ENCODE measurements around the gene ODF4. TPM values are rescaled to one million over a fixed set of nuclear protein-coding genes. Genes with fewer than 3 reads are reported as not detected.
A peak's percentile ranks its signal among the peaks of the same experiment; 100 is the strongest.

ODF4 gene
- total and polyA plus RNA-seq, 2 of the 13 experiments (the other 11 are each of a cell fraction or from before 2014, with no cell fraction given) = not detected

DNA sequence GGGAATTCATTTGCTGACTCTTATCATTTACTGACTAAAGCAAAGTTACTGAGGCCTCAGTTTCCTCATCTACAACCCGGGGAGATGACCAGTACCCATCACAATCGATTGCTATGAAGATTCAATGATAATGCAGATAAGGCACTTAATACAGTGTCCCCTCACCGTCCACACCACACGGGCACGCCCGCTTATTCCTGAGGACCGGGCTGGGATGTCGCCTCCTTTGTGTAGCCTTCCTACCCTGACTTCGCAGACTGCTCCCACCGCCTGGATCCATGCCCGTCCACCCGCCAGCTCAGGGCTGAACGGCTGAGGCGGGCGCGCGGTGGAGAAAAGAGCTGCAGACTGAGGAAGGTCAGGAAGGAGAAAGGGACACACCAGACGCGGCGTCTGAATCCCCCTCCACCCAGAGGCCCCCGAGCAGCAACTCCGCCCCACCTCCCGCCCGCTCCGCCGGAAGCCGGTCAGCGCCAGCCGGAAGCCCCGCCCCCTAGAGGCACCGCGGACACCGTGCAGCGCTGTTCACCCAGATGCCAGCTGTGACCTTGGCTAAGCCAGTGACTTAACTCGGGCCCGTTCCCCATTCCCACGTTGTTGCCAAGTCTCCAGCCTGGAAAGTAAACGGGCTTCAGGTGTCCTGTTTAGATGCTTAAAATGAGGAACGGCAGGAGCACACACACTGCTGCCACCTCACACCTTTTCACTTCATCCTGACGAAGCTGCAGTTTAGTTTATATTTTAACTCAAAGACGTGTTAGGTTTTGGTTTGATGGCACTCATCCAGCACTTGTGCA lies 36.8 kb downstream of the ODF4 start, which contains the start of gene KRABD2 (continued):
- TF ChIP-seq ZNF337 (CRISPR knock-in tag; IDR thresholded peaks at IDR 0.05; ENCODE audit: borderline replicate concordance, low read depth) (peak; percentile 66; the same call in 1 of the 2 replicates), PHF8 (CRISPR knock-in tag; IDR thresholded peaks at IDR 0.05) (peak; percentile 85), ZNF124 (CRISPR knock-in tag; IDR thresholded peaks at IDR 0.05) (peak; percentile 75; the same call in 1 of the 2 replicates), U2AF2 (IDR thresholded peaks at IDR 0.05; ENCODE audit: low read depth, low read length) (no peak), SP140L (CRISPR knock-in tag; IDR thresholded peaks at IDR 0.05; ENCODE audit: borderline replicate concordance) (no peak), ZBTB20 (CRISPR knock-in tag; IDR thresholded peaks at IDR 0.05; ENCODE audit: borderline replicate concordance, low read depth) (0 out of 2 replicates have a peak, but pooled peaks have one; percentile 35), NFKB2 (CRISPR knock-in tag; IDR thresholded peaks at IDR 0.05; ENCODE audit: borderline replicate concordance) (peak; percentile 92), ZNF282 (IDR thresholded peaks at IDR 0.05; ENCODE audit: partially characterized antibody) (no peak), MAFF (IDR thresholded peaks at IDR 0.05; ENCODE audit: low read depth, low read length) (no peak), MAZ (IDR thresholded peaks at IDR 0.05; ENCODE audit: borderline replicate concordance, low read depth, low read length) (peak; percentile 86; the same call in 1 of the 2 replicates), MAZ (CRISPR knock-in tag; IDR thresholded peaks at IDR 0.05; ENCODE audit: low read depth) (peak; percentile 66)
- TF ChIP-seq, protein P1, sequence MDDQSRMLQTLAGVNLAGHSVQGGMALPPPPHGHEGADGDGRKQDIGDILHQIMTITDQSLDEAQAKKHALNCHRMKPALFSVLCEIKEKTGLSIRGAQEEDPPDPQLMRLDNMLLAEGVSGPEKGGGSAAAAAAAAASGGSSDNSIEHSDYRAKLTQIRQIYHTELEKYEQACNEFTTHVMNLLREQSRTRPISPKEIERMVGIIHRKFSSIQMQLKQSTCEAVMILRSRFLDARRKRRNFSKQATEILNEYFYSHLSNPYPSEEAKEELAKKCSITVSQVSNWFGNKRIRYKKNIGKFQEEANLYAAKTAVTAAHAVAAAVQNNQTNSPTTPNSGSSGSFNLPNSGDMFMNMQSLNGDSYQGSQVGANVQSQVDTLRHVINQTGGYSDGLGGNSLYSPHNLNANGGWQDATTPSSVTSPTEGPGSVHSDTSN (CRISPR knock-in tag; IDR thresholded peaks at IDR 0.05; ENCODE audit: borderline replicate concordance) = no peak
- TF ChIP-seq, protein P2, sequence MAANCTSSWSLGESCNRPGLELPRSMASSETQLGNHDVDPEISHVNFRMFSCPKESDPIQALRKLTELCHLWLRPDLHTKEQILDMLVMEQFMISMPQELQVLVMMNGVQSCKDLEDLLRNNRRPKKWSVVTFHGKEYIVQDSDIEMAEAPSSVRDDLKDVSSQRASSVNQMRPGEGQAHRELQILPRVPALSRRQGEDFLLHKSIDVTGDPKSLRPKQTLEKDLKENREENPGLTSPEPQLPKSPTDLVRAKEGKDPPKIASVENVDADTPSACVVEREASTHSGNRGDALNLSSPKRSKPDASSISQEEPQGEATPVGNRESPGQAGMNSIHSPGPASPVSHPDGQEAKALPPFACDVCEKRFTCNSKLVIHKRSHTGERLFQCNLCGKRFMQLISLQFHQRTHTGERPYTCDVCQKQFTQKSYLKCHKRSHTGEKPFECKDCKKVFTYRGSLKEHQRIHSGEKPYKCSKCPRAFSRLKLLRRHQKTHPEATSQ (CRISPR knock-in tag; IDR thresholded peaks at IDR 0.05; ENCODE audit: borderline replicate concordance) = no peak
- TF ChIP-seq, protein P3, sequence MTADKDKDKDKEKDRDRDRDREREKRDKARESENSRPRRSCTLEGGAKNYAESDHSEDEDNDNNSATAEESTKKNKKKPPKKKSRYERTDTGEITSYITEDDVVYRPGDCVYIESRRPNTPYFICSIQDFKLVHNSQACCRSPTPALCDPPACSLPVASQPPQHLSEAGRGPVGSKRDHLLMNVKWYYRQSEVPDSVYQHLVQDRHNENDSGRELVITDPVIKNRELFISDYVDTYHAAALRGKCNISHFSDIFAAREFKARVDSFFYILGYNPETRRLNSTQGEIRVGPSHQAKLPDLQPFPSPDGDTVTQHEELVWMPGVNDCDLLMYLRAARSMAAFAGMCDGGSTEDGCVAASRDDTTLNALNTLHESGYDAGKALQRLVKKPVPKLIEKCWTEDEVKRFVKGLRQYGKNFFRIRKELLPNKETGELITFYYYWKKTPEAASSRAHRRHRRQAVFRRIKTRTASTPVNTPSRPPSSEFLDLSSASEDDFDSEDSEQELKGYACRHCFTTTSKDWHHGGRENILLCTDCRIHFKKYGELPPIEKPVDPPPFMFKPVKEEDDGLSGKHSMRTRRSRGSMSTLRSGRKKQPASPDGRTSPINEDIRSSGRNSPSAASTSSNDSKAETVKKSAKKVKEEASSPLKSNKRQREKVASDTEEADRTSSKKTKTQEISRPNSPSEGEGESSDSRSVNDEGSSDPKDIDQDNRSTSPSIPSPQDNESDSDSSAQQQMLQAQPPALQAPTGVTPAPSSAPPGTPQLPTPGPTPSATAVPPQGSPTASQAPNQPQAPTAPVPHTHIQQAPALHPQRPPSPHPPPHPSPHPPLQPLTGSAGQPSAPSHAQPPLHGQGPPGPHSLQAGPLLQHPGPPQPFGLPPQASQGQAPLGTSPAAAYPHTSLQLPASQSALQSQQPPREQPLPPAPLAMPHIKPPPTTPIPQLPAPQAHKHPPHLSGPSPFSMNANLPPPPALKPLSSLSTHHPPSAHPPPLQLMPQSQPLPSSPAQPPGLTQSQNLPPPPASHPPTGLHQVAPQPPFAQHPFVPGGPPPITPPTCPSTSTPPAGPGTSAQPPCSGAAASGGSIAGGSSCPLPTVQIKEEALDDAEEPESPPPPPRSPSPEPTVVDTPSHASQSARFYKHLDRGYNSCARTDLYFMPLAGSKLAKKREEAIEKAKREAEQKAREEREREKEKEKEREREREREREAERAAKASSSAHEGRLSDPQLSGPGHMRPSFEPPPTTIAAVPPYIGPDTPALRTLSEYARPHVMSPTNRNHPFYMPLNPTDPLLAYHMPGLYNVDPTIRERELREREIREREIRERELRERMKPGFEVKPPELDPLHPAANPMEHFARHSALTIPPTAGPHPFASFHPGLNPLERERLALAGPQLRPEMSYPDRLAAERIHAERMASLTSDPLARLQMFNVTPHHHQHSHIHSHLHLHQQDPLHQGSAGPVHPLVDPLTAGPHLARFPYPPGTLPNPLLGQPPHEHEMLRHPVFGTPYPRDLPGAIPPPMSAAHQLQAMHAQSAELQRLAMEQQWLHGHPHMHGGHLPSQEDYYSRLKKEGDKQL (CRISPR knock-in tag; IDR thresholded peaks at IDR 0.05; ENCODE audit: low read depth) = peak; percentile 26; the same call in 1 of the 2 replicates
- TF ChIP-seq, protein P4, sequence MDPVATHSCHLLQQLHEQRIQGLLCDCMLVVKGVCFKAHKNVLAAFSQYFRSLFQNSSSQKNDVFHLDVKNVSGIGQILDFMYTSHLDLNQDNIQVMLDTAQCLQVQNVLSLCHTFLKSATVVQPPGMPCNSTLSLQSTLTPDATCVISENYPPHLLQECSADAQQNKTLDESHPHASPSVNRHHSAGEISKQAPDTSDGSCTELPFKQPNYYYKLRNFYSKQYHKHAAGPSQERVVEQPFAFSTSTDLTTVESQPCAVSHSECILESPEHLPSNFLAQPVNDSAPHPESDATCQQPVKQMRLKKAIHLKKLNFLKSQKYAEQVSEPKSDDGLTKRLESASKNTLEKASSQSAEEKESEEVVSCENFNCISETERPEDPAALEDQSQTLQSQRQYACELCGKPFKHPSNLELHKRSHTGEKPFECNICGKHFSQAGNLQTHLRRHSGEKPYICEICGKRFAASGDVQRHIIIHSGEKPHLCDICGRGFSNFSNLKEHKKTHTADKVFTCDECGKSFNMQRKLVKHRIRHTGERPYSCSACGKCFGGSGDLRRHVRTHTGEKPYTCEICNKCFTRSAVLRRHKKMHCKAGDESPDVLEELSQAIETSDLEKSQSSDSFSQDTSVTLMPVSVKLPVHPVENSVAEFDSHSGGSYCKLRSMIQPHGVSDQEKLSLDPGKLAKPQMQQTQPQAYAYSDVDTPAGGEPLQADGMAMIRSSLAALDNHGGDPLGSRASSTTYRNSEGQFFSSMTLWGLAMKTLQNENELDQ (CRISPR knock-in tag; IDR thresholded peaks at IDR 0.05; ENCODE audit: borderline replicate concordance) = 0 out of 2 replicates have a peak, but pooled peaks have one; percentile 56
- TF ChIP-seq, protein P5, sequence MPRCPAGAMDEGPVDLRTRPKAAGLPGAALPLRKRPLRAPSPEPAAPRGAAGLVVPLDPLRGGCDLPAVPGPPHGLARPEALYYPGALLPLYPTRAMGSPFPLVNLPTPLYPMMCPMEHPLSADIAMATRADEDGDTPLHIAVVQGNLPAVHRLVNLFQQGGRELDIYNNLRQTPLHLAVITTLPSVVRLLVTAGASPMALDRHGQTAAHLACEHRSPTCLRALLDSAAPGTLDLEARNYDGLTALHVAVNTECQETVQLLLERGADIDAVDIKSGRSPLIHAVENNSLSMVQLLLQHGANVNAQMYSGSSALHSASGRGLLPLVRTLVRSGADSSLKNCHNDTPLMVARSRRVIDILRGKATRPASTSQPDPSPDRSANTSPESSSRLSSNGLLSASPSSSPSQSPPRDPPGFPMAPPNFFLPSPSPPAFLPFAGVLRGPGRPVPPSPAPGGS (CRISPR knock-in tag; IDR thresholded peaks at IDR 0.05) = no peak; the same call in 1 of the 2 replicates
